Activated CD4-positive, alpha-beta T cell treated with anti-CD3 and anti-CD28 coated beads, Interleukin-2, amount 50 U/mL, for 4 hours (primary cell): Measurements from ENCODE around the gene ISCU.
A peak's percentile ranks its signal among the peaks of the same experiment; 100 is the strongest.
"Not testable (repeated sequence)": the region's sequence is repeated elsewhere in the genome, so short reads cannot be mapped to it uniquely, and the experiment has no call there.

ENCODE experiments used
- DNase-seq, 2 experiments: peaks; one replicate each; pipeline ENCODE4 v3.0.0-alpha.2; 2020

Gene ISCU

DNA sequence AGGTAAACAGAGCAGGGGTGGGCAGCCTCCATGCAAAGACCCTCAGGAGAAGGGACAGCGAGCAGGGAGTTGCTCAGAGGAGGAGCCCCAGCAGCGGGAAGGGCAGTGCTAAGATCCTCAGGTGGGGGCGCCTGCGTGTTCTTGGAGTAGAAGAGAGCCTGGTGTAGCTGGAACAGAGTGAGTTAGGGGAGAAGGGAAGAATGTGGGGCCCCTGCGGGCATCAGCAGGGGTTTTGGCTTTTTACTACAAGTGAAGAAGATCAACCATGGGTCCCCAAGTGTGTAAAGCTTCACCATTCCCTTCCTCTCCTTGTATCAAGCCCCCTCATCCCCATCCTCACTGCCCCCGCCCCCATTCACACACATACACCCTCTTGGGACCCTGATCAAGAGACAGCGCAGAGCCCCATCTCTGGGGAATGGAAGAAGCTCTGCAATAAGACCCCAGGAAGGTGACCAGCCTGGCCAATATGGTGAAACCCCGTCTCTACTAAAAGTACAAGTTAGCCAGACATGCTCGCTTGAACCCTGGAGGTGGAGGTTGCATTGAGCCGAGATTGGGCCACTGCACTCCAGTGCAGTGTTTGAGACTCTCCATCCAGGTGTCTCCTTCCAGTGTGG lies 45.7 kb downstream of the ISCU start:
- DNase-seq: no peak

DNA sequence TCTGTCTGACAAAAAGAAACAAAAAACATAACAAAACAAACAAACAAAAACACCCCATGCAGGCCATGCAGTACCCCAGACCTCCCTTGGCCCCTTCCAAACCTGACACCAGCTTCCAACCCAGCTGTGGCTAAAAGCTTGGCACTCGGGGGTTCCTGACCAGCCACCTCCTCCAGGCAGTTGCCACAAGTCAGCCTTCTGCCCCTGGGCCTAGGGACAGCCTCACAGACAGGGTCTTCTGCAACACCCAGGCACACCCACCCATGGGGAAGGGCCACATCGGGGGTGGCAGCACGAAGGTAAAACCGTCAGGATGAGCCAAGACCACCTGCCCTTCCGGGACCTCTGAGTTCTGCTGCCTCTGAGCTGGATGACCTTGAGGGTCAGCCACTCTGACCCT lies 46.2 kb downstream of the ISCU start:
- DNase-seq: no peak

DNA sequence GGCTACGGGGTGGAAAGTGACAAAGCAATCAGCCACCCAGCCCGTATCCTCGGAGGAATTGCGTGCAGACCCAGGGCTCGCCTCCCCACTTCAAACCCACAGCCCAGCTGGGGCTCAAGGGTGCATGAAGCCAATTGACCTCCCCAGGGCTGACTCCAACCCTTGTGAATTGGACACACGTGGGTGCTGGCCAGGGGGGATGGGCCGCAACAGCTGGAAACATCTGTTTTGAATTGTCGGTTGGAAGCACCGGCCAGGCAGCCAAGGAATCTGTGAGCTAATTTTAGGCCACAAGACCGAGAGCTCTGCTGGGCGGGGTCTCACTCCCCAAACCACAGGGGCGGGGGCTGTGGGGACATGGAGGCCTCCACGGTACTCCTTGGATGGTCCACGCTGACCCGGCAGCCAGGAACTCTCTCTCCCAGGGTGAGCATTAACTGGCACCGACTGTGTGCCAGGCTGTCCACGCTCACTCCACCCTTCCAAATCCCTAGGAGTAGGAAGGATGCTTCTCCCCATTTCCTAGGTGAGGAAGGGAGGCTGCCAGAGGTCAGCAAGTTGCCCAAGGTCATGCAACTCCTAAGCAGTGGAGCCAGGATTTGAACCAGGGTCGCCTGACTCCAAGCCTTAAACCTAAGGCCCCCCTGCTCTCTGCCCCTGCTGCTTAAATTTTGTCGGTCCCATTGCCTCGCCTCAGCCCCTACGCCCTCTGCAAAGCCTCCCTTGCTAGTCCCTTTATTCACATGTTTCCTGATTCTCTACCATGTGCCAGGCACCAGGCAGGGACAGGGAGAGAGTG lies 47.3 kb downstream of the ISCU start:
- DNase-seq: no peak

GRCh38 chr12:108610336-108610815 lies 48.0 kb downstream of the ISCU start:
- no peak for DNase-seq

DNA sequence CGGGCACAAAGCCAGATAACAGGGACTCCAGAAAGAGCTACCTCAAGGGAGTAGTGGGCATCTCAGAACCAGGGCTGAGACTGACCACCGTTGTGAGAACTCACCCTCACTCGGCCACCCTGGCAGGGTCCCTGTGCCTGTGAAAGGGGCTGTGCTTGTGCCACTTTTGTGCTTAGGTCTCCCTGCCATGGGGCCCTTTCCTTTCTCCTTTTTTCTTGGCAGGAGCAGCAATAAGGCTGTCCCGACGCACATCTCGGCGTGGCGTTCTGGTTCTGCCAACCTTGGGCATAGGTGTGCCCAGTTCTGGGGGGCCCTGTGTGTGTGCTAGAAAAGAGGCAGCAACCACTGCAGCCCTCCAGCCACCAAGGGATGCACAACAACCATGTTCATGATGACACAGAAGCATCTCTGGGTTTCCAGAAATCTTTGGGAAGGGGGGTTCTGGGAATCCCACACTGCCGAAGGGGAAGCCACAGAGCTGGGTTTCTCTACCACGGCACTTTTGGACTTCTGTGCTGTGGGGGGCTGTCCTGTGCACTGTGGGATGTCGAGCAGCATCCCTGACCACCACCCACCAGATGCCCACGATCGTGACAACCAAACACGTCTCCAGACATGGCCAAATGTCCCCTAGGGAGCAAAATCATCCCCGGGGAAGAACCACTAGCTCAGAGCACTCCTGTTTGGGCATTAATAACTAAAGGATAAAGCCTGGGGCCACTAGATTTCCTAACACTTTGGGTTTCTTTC lies 48.6 kb downstream of the ISCU start:
- DNase-seq: no peak

- peak; percentile 52 to 57 for DNase-seq
Measured at GRCh38 chr12:108611884-108612415, 49.6 kb downstream of the ISCU start.

GRCh38 chr12:108612788-108613282 lies 50.4 kb downstream of the ISCU start:
- no peak for DNase-seq

GRCh38 chr12:108613548-108613947 lies 51.2 kb downstream of the ISCU start:
- no peak for DNase-seq

DNA sequence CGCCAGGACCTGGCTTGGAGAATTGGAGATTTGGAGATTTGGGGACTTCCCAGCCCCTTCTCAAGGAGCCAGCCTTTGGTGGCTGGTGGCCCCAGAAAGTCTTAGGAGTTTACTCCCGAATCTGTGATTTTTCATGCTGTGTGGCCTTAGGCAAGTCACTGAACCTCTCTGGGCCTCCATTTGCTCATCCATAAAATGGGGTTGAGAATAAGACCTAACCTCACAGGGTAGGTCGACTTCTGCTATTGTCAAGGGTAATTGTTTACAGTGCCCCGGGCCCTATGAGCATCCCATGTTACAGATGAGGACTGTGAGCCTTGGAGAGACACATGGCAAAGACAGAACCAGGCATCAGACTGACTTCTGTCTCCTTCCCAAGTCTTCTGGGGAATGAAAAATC lies 51.6 kb downstream of the ISCU start:
- DNase-seq: no peak

DNA sequence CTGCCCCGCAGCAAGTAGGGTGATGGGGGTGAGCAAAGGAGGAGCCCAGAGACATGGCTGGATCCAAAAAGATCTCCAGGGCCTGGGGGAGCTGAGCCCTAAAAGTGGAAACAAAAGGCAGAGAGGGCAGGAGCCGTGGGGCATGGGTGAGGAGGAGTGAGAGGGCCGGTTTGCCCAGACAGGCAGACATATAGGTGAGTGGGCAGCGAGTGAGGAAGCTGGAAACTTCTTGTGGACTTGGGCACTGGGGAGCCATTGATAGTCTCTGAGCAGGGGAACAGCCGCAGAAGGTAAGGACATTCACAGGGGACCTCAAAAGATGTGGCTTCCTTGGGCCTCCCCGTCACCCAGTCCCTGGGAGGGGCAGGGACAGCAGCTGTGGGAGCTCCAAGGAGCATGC lies 52.2 kb downstream of the ISCU start:
- DNase-seq: no peak

DNA sequence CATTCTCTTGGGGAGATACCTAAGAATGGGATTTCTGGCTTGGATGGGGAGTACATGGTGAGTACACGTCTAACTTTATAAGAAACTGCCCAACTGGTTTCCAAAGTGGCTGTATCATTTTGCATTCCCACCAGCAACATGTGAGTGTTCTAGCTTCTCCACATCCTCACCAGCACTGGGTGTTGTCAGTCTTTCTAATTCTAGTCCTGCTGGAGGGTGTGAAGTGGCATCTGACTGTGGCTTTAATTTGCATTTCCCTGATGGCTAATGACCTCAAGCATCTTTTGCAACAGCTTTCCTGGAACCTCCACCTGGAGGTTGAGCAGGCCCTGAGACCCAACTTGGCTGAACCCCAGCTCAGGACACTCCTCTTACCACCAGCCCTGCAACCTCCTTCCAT lies 53.5 kb downstream of the ISCU start:
- DNase-seq: no peak

- no peak for DNase-seq
Measured at GRCh38 chr12:108616359-108616758, 54.0 kb downstream of the ISCU start.

DNA sequence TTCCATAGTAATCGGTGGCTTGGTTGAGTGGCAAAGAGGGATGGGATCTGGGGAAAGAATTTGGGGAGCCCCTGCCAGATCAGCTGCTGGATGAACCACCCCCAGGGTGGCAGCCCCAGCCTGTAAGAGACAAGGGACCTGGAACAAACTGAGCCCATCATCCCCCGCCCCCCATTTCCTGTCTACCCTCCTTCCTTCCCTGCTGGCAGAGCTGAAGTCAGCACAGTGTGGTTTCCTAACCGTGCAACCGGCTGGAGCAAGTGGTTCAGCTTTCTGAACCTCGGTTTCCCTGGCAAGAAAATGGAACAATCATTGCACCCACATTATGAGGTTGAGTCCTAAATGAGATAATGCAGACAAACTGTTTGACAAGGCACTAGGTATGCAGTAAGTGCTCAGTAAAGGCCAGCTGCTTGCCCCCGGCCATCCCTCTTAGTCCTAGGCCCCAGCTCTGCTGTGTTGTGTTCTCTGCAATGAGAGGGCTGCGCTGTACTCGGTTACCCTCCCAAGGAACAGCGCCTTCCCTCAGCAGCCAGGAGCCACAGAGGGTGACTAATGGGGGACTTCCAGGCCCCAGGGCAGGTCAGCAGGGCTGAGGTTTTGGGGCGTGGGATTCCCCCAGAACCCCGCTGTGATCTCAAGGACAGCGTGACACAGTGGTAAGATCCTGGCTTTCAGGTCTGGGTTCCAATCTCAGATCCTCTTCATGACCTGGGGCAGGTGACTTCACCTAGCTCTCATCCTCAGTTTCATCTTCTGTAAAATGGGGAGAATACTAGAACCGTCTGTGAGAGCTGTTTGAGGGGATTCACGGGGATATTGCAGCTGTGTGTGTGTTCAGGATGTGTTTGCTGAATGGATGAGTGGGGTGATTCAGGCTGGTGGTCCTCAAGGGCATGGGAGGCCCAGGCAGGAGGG lies 54.8 kb downstream of the ISCU start:
- DNase-seq: peak; percentile 75 to 82

DNA sequence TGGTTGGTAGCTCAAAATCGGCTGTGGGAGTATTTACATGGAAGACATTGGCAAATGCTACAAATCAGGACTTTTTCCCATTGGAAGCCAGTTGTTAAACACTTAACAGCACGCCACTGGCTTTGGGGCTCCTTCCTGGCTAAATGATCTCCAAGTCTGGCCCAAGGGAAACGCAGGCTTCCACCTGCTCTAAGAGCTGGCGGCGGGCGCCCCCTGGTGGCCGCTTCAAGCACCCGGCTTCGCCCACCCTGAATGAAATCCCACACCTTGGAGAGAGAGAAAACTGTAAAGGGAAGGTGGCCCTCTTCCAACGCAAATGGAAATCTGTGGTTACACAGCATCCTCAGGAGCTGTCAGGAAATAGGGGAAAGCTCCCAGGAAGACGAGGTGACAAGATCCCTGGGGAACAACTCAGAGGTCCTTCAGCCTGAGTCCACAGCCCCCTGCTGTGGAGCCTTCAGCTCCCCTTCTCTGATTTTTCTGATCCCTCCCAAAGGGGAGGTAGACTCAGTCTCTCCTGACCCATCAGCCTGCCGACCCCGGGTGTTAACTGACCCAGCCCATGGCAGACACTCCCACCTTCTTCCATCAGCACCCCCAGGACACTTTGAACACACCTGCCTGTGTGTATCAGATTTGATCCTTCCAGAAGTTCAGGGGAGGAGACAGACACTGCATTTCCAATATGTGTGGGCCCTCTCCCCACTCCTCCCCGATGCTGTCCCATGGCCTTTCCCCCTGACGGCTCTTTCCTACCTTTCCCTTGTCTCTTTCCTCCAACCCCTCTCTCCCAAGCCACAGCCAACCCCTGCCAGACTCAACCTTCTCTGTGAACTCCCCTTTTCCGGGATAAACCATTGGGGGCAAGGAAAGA lies 55.9 kb downstream of the ISCU start:
- DNase-seq: peak; percentile 68 to 69

DNA sequence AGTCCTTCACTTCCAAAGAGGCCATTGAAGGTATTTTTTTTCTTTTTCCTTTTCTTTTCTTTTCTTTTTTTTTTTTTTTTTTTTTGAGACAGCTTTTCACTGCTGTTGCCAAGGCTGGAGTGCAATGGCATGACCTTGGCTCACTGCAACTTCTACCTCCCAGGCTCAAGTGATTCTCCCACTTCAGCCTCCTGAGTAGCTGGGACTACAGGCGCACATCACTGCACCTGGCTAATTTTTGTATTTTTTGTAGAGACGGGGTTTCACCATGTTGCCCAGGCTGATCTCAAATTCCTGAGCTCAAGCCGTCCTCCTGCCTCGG lies 56.5 kb downstream of the ISCU start:
- not testable (repeated sequence) for DNase-seq
